MCF 10A (cell line): ENCODE data around the gene SOD2. TPM values are rescaled to one million over a fixed set of nuclear protein-coding genes. Genes with fewer than 3 reads are reported as not detected.

ENCODE experiments used
- Bru-seq: library from RNA; stranded (reverse); fragments of 400-500 nt; gene quantifications from one replicate; lab custom pipeline; 2021; lab: Mats Ljungman, UMichigan
- BruChase-seq, 2 experiments: library from RNA; stranded (reverse); fragments of 400-500 nt; gene quantifications; one replicate each; lab custom pipeline; 2021; lab: Mats Ljungman, UMichigan
- BruUV-seq: library from RNA; stranded (reverse); fragments of 400-500 nt; replicated peaks from 2 replicates; lab custom pipeline; 2021; lab: Mats Ljungman, UMichigan
- CTCF ChIA-PET: fragments of 300-600 bp; sonication (Branson Sonifier 250); formaldehyde crosslinking; extraction: SDS; loops from one replicate; lab custom pipeline; 2021; ENCODE audit warnings: antibody characterized with exemption, inconsistent platforms; lab: Yijun Ruan, JAX
- POLR2A ChIA-PET: fragments of 300-600, 350-650 bp; sonication (Branson Sonifier 250); formaldehyde crosslinking; extraction: SDS; loops from one replicate; lab custom pipeline; 2020; ENCODE audit warnings: antibody characterized with exemption, inconsistent platforms; lab: Yijun Ruan, JAX
- DNase-seq: peaks from one replicate; pipeline ENCODE4 v3.0.0-alpha.2; 2018; ENCODE audit not compliant: unreplicated experiment
- H3K27ac Mint-ChIP-seq: one replicate; pipeline ENCODE4 v1.8.0; 2022; ENCODE audit warnings: mild to moderate bottlenecking, low read depth, mixed read lengths; ENCODE audit not compliant: unreplicated experiment
- H3K27me3 Mint-ChIP-seq: one replicate; pipeline ENCODE4 v1.8.0; 2022; ENCODE audit warnings: mixed read lengths; ENCODE audit not compliant: insufficient read depth, unreplicated experiment
- H3K36me3 Mint-ChIP-seq: one replicate; pipeline ENCODE4 v1.8.0; 2022; ENCODE audit warnings: mild to moderate bottlenecking, moderate library complexity, mixed read lengths; ENCODE audit not compliant: insufficient read depth, unreplicated experiment
- H3K4me1 Mint-ChIP-seq: one replicate; pipeline ENCODE4 v1.8.0; 2022; ENCODE audit warnings: mixed read lengths; ENCODE audit not compliant: insufficient read depth, unreplicated experiment
- H3K4me3 Mint-ChIP-seq: one replicate; pipeline ENCODE4 v1.8.0; 2022; ENCODE audit warnings: mild to moderate bottlenecking, moderate library complexity, mixed read lengths; ENCODE audit not compliant: unreplicated experiment
- H3K9me3 Mint-ChIP-seq: one replicate; pipeline ENCODE4 v1.8.0; 2022; ENCODE audit warnings: mixed read lengths; ENCODE audit not compliant: unreplicated experiment
- intact Hi-C: fragments of 100-400 bp; cut with micrococcal nuclease; formaldehyde crosslinking; loops from 2 replicates; pipeline ENCODE4 v1.14.1; 2022
- long read RNA-seq: library from polyadenylated mRNA; stranded (forward); transcript quantifications from one replicate; pipeline ENCODE4 v2.0.0, GENCODE V29; 2022
- total RNA-seq: library from RNA; stranded (reverse); gene quantifications from 2 replicates; pipeline ENCODE4 v1.2.3, GENCODE V29; 2022
- TF ChIP-seq, protein P1 (sequence below): fragments of 200-600 bp; IDR thresholded peaks from one replicate; pipeline ENCODE4 v1.8.0; 2022; ENCODE audit warnings: antibody characterized with exemption, mild to moderate bottlenecking; ENCODE audit not compliant: unreplicated experiment

SOD2 gene
- total RNA-seq, result 424 and 600 TPM in 2 replicates
- percentile 98 among the genes with signal in this experiment for Bru-seq, nascent RNA
- percentile 100 among the genes with signal in this experiment for BruChase-seq, experiment 1, labeled RNA remaining after a 6-hour chase
- percentile 100 among the genes with signal in this experiment for BruChase-seq, experiment 2, labeled RNA remaining after a 2-hour chase
- long read RNA-seq, full-length matches to known transcripts, result 487 of 644 reads
- long read RNA-seq, partial matches to known transcripts, result 7 of 644 reads
- long read RNA-seq, other reads (novel, unspliced or antisense), result 150 of 644 reads

DNA sequence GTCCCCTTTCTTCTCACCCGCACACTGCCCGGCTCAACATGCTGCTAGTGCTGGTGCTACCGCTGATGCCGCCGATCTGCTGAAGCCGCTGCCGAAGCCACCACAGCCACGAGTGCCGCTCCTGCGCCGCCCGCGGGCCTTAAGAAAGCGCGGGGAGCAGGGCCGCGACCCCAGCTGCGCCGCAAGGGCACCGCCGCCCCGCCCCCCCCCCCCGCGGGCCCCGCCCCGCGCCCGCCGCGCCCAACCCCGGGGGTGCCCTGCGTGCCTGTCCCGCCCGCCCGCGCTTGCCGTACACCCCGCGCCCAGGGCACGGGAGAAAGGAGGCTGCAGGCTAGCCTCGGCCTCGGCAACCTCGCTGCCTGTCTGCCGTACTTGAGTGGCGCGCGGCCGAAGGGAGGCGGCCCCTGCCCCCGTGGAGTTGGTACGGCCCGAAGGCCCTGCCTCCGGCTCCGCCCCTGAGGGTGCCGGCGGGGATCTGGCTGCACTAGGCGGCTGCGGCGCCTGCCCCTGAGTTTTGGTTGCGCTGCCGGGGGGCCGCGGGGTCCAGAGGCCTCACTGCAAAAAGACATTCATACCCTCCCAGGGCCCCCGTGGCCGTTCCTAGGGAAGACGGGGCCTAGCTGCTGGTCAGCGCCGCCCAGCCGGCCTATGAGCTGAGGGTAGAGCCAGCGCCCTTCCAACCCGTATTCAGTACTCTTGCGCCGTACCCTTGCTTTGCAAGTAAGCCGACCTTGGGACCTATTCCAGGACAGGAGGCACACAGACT, at the start of gene SOD2:
Gene SOD2, minus strand, starts transcription at position 114 of the 766 bp plus-strand sequence. Its CDS starts 74 bp downstream, at position 40.
- ChIA-PET CTCF (interaction anchor here (0.6 to 2.8 kb wide), 8 partner anchors 23 to 418 kb away, joined by 3 to 23 read pairs (median 3); partner anchors contain the start of gene WTAP), POLR2A (interaction anchor here (0.5 to 18.1 kb wide), 18 partner anchors 8 to 693 kb away, joined by 3 to 877 read pairs (median 4); partner anchors contain the start of genes MRPL18, RSPH3, TCP1 and WTAP)
- H3K27me3 Mint-ChIP-seq, result no peaks in the 10 kb centered on the region
- H3K4me1 Mint-ChIP-seq, result peaks cover 34% of the 10 kb centered on the region
- DNase-seq, result peak; percentile 91
- H3K4me3 Mint-ChIP-seq, result peak within 1 kb of the TSS; percentile 77
- no peaks in the 10 kb centered on the region for H3K9me3 Mint-ChIP-seq
- BruUV-seq, result no TSS peak
- TF ChIP-seq, protein P1, sequence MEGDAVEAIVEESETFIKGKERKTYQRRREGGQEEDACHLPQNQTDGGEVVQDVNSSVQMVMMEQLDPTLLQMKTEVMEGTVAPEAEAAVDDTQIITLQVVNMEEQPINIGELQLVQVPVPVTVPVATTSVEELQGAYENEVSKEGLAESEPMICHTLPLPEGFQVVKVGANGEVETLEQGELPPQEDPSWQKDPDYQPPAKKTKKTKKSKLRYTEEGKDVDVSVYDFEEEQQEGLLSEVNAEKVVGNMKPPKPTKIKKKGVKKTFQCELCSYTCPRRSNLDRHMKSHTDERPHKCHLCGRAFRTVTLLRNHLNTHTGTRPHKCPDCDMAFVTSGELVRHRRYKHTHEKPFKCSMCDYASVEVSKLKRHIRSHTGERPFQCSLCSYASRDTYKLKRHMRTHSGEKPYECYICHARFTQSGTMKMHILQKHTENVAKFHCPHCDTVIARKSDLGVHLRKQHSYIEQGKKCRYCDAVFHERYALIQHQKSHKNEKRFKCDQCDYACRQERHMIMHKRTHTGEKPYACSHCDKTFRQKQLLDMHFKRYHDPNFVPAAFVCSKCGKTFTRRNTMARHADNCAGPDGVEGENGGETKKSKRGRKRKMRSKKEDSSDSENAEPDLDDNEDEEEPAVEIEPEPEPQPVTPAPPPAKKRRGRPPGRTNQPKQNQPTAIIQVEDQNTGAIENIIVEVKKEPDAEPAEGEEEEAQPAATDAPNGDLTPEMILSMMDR, result no peak
- H3K27ac Mint-ChIP-seq, result peak within 1 kb of the TSS; percentile 97
- H3K36me3 Mint-ChIP-seq, result peaks cover 60% of the 10 kb centered on the region
- intact Hi-C loops, result loop anchor here (10.0 kb wide), 1 partner anchor 761 kb away; no protein-coding TSS in a partner anchor

DNA sequence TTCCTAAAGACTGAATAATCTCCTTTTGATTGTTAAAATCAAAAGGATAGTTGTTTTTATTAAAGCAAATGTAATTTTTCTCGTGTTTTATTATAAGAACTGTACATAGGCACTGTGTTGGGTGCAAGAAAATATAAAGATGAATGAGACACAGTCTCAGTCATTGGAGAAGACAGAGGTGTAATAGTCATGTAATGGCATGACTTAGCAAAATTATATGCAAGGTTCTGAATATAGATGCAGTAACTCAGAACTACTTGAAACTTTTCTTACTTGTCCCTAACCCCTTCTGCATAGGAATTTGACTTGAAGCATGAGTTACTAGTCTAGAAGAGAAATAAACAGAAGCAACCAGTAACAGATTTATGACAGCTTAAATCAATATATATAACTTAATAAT, 49.1 kb upstream of the SOD2 start:
- Mint-ChIP-seq H3K4me3 (no peak overlapping the region), H3K4me1 (peaks cover 24% of the 10 kb centered on the region), H3K9me3 (no peaks in the 10 kb centered on the region), H3K27me3 (no peaks in the 10 kb centered on the region), H3K27ac (no peak overlapping the region), H3K36me3 (peaks cover 100% of the 10 kb centered on the region)
- TF ChIP-seq, protein P1, result no peak
- DNase-seq, result no peak
- no TSS peak for BruUV-seq
- intact Hi-C loops, result no loop called here
- POLR2A ChIA-PET, result interaction anchor here (0.9 to 3.2 kb wide), 4 partner anchors 9 to 50 kb away, joined by 3 to 25 read pairs (median 4); partner anchors contain the start of gene WTAP
- CTCF ChIA-PET, result interaction anchor here (0.6 to 1.0 kb wide), 2 partner anchors 110 to 122 kb away, joined by 3 to 4 read pairs; no protein-coding TSS in a partner anchor

DNA sequence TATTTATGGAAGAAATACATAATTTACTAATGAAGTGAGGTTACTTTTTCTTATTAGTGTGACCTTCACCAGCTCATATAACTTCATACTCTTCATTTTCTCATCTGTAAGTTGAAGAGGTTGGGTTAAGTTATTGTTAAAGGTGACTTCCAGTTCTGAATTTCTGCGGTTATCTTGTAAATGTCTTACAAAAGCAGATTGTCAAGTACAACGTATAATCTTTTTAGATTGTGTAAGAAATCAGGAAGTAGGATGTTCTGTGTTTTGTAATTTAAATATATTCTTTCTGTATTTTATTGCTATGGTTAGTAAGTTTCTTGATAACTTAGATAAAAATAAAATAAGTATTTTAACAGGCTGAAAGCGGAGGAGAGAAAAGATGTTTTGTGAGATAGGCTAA, 46.3 kb upstream of the SOD2 start:
- intact Hi-C loops, result no loop called here
- no peaks in the 10 kb centered on the region for H3K9me3 Mint-ChIP-seq
- DNase-seq, result no peak
- peaks cover 11% of the 10 kb centered on the region for H3K4me1 Mint-ChIP-seq
- H3K27ac Mint-ChIP-seq, result no peak overlapping the region
- no peaks in the 10 kb centered on the region for H3K27me3 Mint-ChIP-seq
- TF ChIP-seq, protein P1, result no peak
- BruUV-seq, result TSS peak; percentile 9
- peaks cover 85% of the 10 kb centered on the region for H3K36me3 Mint-ChIP-seq
- POLR2A ChIA-PET, result interaction anchor here (0.8 to 3.7 kb wide), 2 partner anchors 12 kb away, joined by 4 to 46 read pairs; partner anchors contain the start of gene WTAP
- H3K4me3 Mint-ChIP-seq, result no peak overlapping the region
- CTCF ChIA-PET, result no interaction called here
